ENCODE results near the gene UBTD1.
A peak's percentile ranks its signal among the peaks of the same experiment; 100 is the strongest.
"Not testable (repeated sequence)": the region's sequence is repeated elsewhere in the genome, so short reads cannot be mapped to it uniquely, and the experiment has no call there.

Gene UBTD1

GRCh38 chr10:97537186-97537869 lies 38.6 kb downstream of the UBTD1 start:
- DNase-seq (ENCODE audit: extremely low read depth in 1 of 2, low read depth in 1 of 2): no peak

GRCh38 chr10:97538411-97538810 lies 39.7 kb downstream of the UBTD1 start:
- DNase-seq (ENCODE audit: extremely low read depth in 1 of 2, low read depth in 1 of 2): no peak

GRCh38 chr10:97538839-97539238 lies 40.1 kb downstream of the UBTD1 start:
- DNase-seq (ENCODE audit: extremely low read depth in 1 of 2, low read depth in 1 of 2): no peak

GRCh38 chr10:97539523-97540200 lies 40.9 kb downstream of the UBTD1 start:
- DNase-seq (ENCODE audit: extremely low read depth in 1 of 2, low read depth in 1 of 2): no peak

GRCh38 chr10:97540669-97541500 lies 42.2 kb downstream of the UBTD1 start:
- no peak for DNase-seq (ENCODE audit: extremely low read depth in 1 of 2, low read depth in 1 of 2)

GRCh38 chr10:97542169-97543024 lies 43.7 kb downstream of the UBTD1 start:
- peak in 1 of 2 donors; percentile 39 for DNase-seq (ENCODE audit: extremely low read depth in 1 of 2, low read depth in 1 of 2)

GRCh38 chr10:97543025-97543546 lies 44.4 kb downstream of the UBTD1 start:
- DNase-seq (ENCODE audit: extremely low read depth in 1 of 2, low read depth in 1 of 2): peak; percentile 35 to 61

- DNase-seq (ENCODE audit: extremely low read depth in 1 of 2, low read depth in 1 of 2): no peak
Observed at GRCh38 chr10:97546456-97547270, 47.9 kb downstream of the UBTD1 start.

- no peak for DNase-seq (ENCODE audit: extremely low read depth in 1 of 2, low read depth in 1 of 2)
Observed at GRCh38 chr10:97547271-97547600, 48.5 kb downstream of the UBTD1 start.

GRCh38 chr10:97547962-97548361 lies 49.2 kb downstream of the UBTD1 start:
- no peak for DNase-seq (ENCODE audit: extremely low read depth in 1 of 2, low read depth in 1 of 2)

- no peak for DNase-seq (ENCODE audit: extremely low read depth in 1 of 2, low read depth in 1 of 2)
Observed at GRCh38 chr10:97548828-97549455, 50.2 kb downstream of the UBTD1 start.

- no peak for DNase-seq (ENCODE audit: extremely low read depth in 1 of 2, low read depth in 1 of 2)
Observed at GRCh38 chr10:97549587-97550322, 51.0 kb downstream of the UBTD1 start.

- DNase-seq (ENCODE audit: extremely low read depth in 1 of 2, low read depth in 1 of 2): no peak
Observed at GRCh38 chr10:97550336-97551149, 51.8 kb downstream of the UBTD1 start.

GRCh38 chr10:97551271-97551670 lies 52.5 kb downstream of the UBTD1 start:
- DNase-seq (ENCODE audit: extremely low read depth in 1 of 2, low read depth in 1 of 2): no peak

- DNase-seq (ENCODE audit: extremely low read depth in 1 of 2, low read depth in 1 of 2): peak in 1 of 2 donors; percentile 32
Observed at GRCh38 chr10:97553575-97554031, 54.9 kb downstream of the UBTD1 start.

GRCh38 chr10:97554336-97554735 lies 55.6 kb downstream of the UBTD1 start:
- DNase-seq (ENCODE audit: extremely low read depth in 1 of 2, low read depth in 1 of 2): not testable (repeated sequence)

GRCh38 chr10:97555541-97555940 lies 56.8 kb downstream of the UBTD1 start:
- DNase-seq (ENCODE audit: extremely low read depth in 1 of 2, low read depth in 1 of 2): not testable (repeated sequence)

All from stimulated activated CD8-positive, alpha-beta memory T cell treated with anti-CD3 and anti-CD28 coated beads, Interleukin-7, amount 100 ng/mL, for 48 hours (primary cell).